Peyer's patch (tissue), 4 donors: ENCODE data around the gene KLHL5.

Source experiments
- POLR2A ChIP-seq, 2 donors: fragments of 450-650 bp; IDR thresholded peaks; one replicate each; pipeline ENCODE4 v1.5.1; 2017; ENCODE audit warnings: antibody characterized with exemption in 2 of 2, mild to moderate bottlenecking in 2 of 2, moderate library complexity in 2 of 2
- TF ChIP-seq, protein P1 (sequence below), 6 experiments: fragments of 450-650 bp in 4 of 6; fragments of 200-600 bp in 2 of 6; sonication (generic) in 1 of 6; IDR thresholded peaks; one replicate each; pipeline ENCODE4 v1.5.1; 2017 to 2019; ENCODE audit warnings: antibody characterized with exemption in 6 of 6, mild to moderate bottlenecking in 3 of 6, moderate library complexity in 1 of 6

DNA sequence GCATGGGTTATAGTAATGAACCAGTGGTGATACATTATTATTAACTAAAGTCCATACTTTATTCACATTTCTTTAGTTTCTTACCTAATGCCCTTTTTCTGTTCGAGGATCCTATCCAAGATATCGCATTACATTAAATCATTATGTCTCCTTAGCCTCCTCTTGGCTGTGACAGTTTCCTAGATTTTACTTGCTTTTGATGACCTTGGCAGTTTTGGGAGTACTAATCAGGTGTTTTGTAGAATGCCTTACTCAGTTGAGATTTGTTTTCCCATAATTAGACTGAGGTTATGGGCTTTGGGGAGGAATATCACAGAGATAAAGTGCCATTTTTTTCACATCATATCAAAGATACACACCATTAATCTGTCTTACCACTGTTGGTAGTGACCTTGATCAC is 5.0 kb downstream of the KLHL5 start:
- no peak for TF ChIP-seq POLR2A (IDR thresholded peaks at IDR 0.05)
- TF ChIP-seq, protein P1, sequence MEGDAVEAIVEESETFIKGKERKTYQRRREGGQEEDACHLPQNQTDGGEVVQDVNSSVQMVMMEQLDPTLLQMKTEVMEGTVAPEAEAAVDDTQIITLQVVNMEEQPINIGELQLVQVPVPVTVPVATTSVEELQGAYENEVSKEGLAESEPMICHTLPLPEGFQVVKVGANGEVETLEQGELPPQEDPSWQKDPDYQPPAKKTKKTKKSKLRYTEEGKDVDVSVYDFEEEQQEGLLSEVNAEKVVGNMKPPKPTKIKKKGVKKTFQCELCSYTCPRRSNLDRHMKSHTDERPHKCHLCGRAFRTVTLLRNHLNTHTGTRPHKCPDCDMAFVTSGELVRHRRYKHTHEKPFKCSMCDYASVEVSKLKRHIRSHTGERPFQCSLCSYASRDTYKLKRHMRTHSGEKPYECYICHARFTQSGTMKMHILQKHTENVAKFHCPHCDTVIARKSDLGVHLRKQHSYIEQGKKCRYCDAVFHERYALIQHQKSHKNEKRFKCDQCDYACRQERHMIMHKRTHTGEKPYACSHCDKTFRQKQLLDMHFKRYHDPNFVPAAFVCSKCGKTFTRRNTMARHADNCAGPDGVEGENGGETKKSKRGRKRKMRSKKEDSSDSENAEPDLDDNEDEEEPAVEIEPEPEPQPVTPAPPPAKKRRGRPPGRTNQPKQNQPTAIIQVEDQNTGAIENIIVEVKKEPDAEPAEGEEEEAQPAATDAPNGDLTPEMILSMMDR (IDR thresholded peaks at IDR 0.05), result no peak
